Dedifferentiated amniotic fluid mesenchymal stem cell (primary cell): ENCODE results near the gene RNU1-3.
"Not testable (repeated sequence)": the region's sequence is repeated elsewhere in the genome, so short reads cannot be mapped to it uniquely, and the experiment has no call there.

Source experiments
- DNase-seq: peaks from one replicate; pipeline ENCODE4 v3.0.0-alpha.2; 2016; ENCODE audit errors: extremely low spot score

RNU1-3 gene

GRCh38 chr1:16666502-16667413 is at the start of gene RNU1-3:
TSS of gene RNU1-3 (minus strand) at chr1:16666948.
- DNase-seq = not testable (repeated sequence)

DNA sequence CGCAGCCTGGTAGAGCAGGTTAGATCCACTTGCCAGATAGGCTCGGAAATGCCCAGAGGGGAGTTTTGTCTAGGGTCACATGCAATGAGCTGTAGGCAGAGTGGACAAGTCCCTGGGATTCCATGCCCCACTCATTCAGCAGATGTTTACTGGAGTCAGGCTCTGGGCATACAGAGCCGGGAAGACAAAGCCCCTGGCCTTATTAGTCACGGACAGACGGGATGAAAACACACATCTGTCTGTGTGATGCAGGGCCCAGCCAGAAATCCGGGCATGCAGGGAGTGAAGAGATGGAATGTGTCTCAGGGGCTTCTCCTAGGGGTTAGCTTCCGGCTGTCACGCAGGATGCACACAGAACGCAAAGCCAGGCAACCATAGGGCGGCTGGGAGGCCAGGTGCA is 46.7 kb upstream of the RNU1-3 start:
- not testable (repeated sequence) for DNase-seq

DNA sequence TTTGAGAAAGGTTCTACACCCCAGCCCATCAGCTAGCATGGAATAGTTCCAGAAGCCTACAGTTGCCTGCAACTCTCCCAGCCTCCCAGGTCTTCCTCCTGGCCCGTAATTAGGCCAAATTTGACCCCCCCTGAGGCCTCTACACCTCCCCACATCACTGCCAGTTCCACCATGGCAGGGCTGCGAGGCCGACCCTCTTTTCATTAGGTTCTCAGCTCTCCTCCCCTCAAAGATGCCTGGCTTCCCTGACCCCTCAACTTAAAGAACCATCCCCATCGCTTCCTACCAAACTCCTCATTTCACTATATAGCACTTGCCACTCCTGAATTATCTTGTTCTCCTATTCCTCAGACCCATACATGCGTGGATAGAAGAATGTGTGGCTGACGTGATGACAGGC is 46.2 kb upstream of the RNU1-3 start:
- not testable (repeated sequence) for DNase-seq

DNA sequence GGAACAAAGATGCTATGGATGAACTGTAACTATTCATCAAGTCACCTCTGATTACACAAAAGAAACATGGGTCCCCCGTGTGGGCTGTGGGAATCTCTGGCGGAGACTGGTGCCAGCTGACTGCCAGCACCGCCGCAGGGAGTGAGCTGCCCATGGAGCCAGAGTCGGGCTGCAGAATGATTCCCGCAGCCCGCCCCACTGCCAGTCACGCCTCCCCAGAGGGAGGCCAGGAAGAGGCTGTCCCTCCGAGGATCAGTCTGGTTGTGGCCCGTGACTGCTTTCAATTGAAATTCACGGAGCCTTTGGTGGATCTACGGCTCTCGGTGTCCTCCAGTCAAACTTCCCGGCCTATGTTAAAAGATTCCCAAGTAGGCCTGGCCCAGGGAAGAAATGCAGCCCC is 45.8 kb upstream of the RNU1-3 start:
- not testable (repeated sequence) for DNase-seq

GRCh38 chr1:16712131-16712530 is 45.4 kb upstream of the RNU1-3 start:
- not testable (repeated sequence) for DNase-seq

GRCh38 chr1:16710618-16711017 is 43.9 kb upstream of the RNU1-3 start:
- DNase-seq = peak; percentile 11

DNA sequence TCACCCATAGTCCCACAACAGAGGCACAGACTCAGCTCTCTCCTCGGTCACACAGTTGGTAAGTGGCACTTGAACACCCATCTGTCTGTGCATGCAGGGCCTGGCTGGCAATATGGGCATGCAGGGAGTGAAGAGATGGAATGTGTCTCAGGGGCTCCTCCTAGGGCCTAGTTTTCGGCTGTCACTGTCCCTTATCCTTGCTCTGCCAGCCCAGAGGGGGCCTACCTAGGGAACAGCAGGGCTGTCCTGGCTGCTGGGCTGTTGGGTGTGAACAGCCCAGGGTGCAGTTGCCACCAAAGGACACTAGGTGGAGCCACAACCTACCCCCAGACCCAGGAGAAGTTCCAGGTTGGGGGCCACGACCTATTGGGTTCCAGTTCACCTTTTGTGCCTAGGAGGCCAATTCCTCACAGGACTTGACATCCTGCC is 42.9 kb upstream of the RNU1-3 start:
- DNase-seq = not testable (repeated sequence)

GRCh38 chr1:16708704-16709103 is 42.0 kb upstream of the RNU1-3 start:
- DNase-seq = not testable (repeated sequence)

DNA sequence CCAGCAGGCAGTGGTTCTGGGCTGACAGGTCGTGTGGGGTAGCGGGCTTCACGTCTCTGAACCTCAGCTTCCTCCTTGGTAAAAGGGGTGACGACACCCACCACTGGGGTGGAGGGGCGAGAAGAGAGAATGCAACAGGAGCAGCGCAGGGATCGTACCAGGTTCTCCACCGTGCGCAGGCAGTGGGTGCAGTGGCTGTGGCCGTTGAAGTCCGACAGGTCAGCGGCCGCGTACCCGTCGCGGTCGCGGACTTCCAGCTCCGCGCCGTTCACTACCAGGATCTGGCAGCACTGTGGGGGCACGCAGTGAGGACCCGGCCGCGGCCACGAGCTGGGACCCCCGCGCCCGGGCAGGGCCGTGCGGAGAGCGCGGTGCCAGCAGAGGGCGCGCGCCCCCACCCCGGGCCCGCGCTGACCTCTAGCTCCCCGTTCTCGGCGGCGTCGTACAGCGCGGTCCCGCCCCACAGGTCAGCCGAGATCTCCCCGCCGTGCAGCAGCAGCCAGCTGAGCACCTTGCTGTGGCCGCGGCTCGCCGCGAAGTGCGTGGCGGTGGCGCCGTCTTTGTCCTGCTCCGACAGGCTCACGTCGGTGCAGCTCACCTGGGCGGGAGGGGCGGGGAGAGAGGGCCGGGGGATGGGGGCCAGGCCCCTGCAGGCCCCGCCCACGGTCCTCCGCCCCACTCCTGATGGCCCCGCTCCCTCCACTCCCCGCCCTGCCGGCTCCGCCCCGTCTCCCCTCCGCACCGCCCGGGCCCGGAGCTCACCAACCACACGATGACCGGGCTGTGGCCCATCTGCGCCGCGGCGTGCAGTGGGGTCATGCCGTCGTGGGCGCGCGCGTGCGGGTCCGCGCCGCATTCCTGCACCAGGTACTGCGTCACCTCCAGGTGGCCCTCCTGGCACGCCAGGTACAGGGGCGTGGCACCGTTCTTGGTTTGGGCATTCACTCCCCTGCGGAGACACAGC is 40.7 kb upstream of the RNU1-3 start:
- not testable (repeated sequence) for DNase-seq

- DNase-seq = not testable (repeated sequence)
These were observed 39.6 kb upstream of the RNU1-3 start for GRCh38 chr1:16706302-16706701.

- DNase-seq = not testable (repeated sequence)
These were observed 37.9 kb upstream of the RNU1-3 start for GRCh38 chr1:16704502-16705100.

GRCh38 chr1:16704076-16704475 is 37.3 kb upstream of the RNU1-3 start:
- DNase-seq = not testable (repeated sequence)

DNA sequence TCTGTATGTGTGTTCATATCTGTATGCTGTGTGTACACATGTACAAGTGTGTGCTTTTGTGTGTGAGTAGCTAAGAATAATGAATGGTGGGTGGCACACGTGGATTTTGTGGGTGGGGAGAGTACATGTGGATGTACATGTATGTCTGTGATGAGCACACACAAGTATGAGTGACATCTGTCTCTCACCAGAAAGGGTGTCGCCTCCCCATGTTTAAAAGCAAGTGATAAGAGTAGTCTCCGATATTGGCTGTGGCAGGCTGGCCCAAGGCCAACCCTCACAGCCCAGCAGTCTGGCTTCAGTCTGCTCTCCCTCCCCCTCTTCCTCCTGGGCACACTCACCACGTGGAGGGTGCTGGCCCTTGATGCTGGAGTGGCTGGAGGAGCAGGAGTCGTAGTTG is 36.9 kb upstream of the RNU1-3 start:
- not testable (repeated sequence) for DNase-seq

DNA sequence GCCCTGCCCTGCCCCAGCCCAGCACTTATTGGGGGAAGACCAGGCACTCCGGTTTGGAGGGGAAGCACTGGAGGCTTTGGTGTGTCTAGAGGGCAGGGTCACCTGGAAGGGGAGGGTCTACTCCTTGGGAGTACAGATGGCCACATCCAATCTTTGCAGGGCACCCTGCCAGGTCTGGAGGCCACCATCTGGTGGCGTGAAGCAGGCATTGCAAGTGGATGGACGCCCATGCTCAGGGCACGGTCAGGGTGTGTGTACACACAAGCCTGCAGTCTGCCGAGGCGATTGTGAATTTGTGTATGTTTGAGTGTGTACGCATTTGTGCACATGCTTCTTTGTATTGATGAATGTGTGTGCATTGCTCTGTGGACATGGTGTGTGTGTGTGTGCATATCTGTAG is 36.4 kb upstream of the RNU1-3 start:
- not testable (repeated sequence) for DNase-seq

DNA sequence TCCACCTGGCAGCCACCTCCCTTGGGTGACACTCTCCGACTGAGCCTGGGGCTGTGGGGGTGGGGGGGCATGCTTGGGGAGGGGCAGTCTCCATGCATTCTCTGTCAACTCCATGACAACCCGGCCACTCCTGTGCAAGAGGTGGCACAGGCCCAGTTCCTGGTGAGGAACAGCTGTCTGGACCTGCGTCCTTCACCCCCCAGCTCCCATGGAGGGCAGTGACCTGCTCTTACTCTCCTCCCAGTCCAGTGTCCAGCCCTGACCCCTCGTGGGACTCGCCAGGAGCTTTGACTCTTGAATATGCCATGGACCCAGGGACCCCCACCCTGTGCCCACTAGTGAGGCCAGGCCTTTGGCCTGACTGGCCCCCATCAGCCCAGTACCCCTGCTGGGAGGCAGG is 35.5 kb upstream of the RNU1-3 start:
- DNase-seq = not testable (repeated sequence)

DNA sequence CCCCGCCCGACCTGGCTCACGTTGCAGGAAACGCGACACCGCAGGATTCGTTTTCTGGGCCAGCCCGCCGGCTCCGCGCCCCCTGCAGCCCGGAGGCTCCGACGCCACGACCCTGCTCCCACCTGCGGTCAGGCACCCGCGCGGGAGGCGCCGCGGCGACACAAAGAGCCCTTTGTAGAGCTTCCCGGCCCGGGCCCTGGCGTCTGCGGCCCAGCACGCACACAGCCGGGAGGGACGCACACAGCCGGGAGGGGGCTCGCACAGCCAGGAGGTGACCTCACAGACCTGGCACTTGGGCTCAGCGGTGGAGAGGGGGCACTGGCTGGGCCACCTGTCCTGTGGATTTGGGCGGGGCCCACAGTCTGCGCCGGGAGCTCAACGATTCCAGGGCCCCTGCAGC is 34.4 kb upstream of the RNU1-3 start:
- not testable (repeated sequence) for DNase-seq

DNA sequence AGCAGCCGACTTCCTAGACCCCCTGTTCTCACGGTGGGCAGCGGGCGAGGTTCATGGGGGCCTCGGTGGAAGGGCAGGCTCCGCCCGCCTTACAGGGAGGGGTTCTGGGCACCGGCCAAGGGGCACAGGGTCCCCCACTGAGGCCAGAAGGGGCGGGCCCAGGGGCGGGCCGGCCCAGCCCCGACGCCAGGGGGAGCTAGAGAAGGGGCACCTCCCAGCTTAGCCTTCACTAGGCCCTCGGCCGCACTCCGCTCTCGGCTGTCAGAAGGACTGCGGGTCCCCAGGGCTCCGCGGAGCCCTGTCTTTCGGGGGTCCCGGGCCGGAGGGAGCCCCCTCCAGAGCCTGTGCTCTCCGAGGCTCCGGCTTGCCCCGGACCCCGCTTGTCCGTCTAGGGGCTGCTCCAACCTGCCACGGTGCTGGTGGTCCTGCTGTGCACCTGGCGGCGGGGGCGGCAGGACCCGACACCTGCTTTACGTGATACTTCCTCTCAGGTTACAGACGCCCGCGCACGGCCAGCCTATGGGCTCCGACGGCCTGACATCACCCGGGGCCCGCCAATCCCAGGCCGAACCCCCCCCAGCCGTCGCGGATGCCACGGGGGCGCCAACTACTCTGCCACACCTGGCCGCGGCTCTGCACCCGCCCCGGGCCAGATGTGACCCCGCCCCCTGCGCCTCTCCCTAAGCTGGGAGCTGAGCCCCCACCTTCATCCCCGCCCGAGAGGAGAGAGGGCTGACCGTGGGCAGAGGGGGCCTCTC is 33.6 kb upstream of the RNU1-3 start:
- DNase-seq = not testable (repeated sequence)

DNA sequence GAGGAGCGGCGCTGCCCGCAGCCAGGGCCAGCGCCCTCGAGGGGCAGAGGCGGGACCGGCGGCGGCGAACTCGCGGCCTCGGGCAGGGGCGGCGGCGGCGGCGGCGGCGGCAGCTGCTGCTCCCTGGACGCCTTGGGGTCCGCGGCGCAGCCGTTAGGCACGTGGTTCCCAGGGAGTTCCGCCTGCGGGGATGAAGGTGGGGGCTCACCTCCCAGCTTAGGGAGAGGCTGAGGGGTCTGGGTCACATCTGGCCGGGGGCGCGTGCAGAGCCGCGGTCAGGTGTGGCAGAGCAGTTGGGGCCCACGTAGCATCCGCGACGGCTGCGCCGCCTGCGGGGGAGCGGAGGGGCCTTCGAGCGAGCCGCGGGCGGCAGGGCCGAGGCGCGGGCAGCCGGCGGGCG is 32.7 kb upstream of the RNU1-3 start:
- not testable (repeated sequence) for DNase-seq

DNA sequence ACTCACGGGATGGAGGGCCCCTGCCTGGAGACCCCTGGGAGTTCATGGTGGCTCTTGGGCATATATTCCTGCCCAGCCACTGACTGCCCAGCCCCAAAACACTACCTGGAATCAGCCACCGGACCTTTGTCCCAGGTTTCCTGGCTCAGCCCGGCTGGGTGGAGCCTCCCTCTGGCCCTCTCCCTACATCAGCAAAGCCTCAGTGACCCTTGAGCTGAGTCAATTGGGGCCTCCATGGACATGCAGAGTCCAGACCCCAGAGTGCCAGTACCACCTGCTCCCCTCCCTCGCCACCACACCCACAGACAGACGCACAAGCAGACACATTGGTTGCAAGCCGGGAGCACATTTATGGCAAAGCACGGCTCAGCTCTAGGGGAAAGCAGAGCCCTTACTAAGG is 30.4 kb upstream of the RNU1-3 start:
- not testable (repeated sequence) for DNase-seq

DNA sequence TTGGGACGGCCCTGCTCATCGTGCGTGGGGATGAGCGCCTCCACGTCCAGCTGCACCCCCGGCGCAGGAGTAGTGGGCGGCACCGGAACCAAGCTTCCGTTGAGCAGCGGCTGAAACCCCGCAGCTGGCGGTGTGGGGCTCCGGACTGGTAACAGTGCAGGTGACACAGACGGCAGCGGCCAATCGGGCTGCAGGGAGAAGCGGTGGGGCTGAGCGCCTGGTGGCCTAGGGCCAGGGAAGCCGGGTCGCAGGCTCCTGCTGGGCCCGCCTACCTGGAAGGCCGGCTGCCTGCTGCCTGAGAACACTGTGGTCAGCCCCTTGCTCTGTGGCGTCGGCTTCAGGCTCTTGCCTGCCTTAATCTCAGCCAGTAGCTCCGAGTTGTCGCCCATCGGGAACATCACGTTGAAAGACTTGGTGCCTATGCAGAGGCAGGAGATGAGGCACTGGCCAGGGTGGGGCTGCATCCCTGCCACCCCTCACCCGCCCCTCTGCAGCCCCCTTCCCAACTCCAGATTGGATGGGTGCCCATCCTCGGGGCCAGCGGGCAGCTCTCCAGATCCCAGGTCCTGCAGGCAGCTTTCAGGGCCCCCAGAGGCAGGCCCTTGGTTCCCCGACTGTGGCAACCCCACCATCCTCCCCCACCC is 29.9 kb upstream of the RNU1-3 start:
- DNase-seq = not testable (repeated sequence)
